Heart left ventricle (tissue), 13 donors: ENCODE measurements around the gene SEPTIN10.

ENCODE experiments used
- POLR2A ChIP-seq, 2 donors: fragments of 450-650 bp; IDR thresholded peaks; one replicate each; pipeline ENCODE4 v1.6.1; 2017; ENCODE audit warnings: antibody characterized with exemption in 2 of 2, mild to moderate bottlenecking in 2 of 2, moderate library complexity in 2 of 2
- TF ChIP-seq, protein P1 (sequence below), 12 donors: fragments of 200-600 bp; sonication (generic) in 4 of 12; IDR thresholded peaks; one replicate each; pipeline versions ENCODE4 v1.5.0 to v1.8.0; 2018 to 2022; ENCODE audit warnings: antibody characterized with exemption in 12 of 12, mild to moderate bottlenecking in 5 of 12
- donor health status: ischemic (EF 13 %, LVEDD 7.1; RV severe dilation, severe dysfunction).
- donor health status: DM: no; HTN: yes; CAD: no.
- donor health status: DM: no; HTN: no; CAD: no.
- donor health status: ischemic (EF 25% LVEDD 6.9; RV normal size, moderate dysfunction).
- donor health status: ischemic (EF 25% LVEDD 5.7; RV mildly dilated, moderate dysfunction).
- donor health status: ischemic (EF 35%, LVEDD 5.7; RV mildly dilated, moderate dysfunction).
- donor health status: nonischemic (EF 11% LVEDD 7.7; RV severe dilation, severe dysfunction).
- donor health status: DM: yes; HTN: yes; CAD: no.
- donor health status: PGD.
- donor health status: ischemic (EF 29% LVEDD 5.4; RV normal size, mild dysfunction).
- donor health status: nonischemic (EF 23%, LVEDD 6.1; RV moderate dilation, normal function).

- TF ChIP-seq, protein P1, sequence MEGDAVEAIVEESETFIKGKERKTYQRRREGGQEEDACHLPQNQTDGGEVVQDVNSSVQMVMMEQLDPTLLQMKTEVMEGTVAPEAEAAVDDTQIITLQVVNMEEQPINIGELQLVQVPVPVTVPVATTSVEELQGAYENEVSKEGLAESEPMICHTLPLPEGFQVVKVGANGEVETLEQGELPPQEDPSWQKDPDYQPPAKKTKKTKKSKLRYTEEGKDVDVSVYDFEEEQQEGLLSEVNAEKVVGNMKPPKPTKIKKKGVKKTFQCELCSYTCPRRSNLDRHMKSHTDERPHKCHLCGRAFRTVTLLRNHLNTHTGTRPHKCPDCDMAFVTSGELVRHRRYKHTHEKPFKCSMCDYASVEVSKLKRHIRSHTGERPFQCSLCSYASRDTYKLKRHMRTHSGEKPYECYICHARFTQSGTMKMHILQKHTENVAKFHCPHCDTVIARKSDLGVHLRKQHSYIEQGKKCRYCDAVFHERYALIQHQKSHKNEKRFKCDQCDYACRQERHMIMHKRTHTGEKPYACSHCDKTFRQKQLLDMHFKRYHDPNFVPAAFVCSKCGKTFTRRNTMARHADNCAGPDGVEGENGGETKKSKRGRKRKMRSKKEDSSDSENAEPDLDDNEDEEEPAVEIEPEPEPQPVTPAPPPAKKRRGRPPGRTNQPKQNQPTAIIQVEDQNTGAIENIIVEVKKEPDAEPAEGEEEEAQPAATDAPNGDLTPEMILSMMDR (IDR thresholded peaks at IDR 0.05) = no peak
- no peak for TF ChIP-seq POLR2A (IDR thresholded peaks at IDR 0.05)
Measured at GRCh38 chr2:109659396-109660045, 45.8 kb upstream of the SEPTIN10 start.
